ENCODE results near the gene FGFR2.

FGFR2 gene

GRCh38 chr10:121519901-121520493 lies 78.2 kb downstream of the FGFR2 start:
- no peak for TF ChIP-seq ZFX (IDR thresholded peaks at IDR 0.05)
- no peak for TF ChIP-seq CTCF (conservative IDR thresholded peaks at IDR 0.05)
- no peak overlapping the region for H3K27ac ChIP-seq

- TF ChIP-seq CTCF (conservative IDR thresholded peaks at IDR 0.05) (no peak), ZFX (IDR thresholded peaks at IDR 0.05) (no peak)
- H3K27ac ChIP-seq: no peak overlapping the region
Measured at GRCh38 chr10:121519411-121519810, 78.8 kb downstream of the FGFR2 start.

- no peak overlapping the region for H3K27ac ChIP-seq
- TF ChIP-seq ZFX (IDR thresholded peaks at IDR 0.05): no peak
- TF ChIP-seq CTCF (conservative IDR thresholded peaks at IDR 0.05): no peak
Measured at GRCh38 chr10:121518333-121518732, 79.9 kb downstream of the FGFR2 start.

GRCh38 chr10:121516093-121516865 lies 82.0 kb downstream of the FGFR2 start:
- no peak overlapping the region for H3K27ac ChIP-seq
- TF ChIP-seq ZFX (IDR thresholded peaks at IDR 0.05) (no peak), CTCF (conservative IDR thresholded peaks at IDR 0.05) (no peak)

- TF ChIP-seq CTCF (conservative IDR thresholded peaks at IDR 0.05) (no peak), ZFX (IDR thresholded peaks at IDR 0.05) (no peak)
- H3K27ac ChIP-seq: no peak overlapping the region
Measured at GRCh38 chr10:121514141-121514865, 83.9 kb downstream of the FGFR2 start.

GRCh38 chr10:121511943-121512342 lies 86.3 kb downstream of the FGFR2 start:
- no peak overlapping the region for H3K27ac ChIP-seq
- no peak for TF ChIP-seq ZFX (IDR thresholded peaks at IDR 0.05)
- no peak for TF ChIP-seq CTCF (conservative IDR thresholded peaks at IDR 0.05)

GRCh38 chr10:121511460-121511859 lies 86.8 kb downstream of the FGFR2 start:
- TF ChIP-seq ZFX (IDR thresholded peaks at IDR 0.05) (no peak), CTCF (conservative IDR thresholded peaks at IDR 0.05) (no peak)

More at GRCh38 chr10:121511460-121511859, 86.8 kb downstream of the FGFR2 start:
- H3K27ac ChIP-seq: no peak overlapping the region

All from C4-2B (cell line).